K562 (cell line): ENCODE measurements around the gene SGCG. TPM values are rescaled to one million over a fixed set of nuclear protein-coding genes. Genes with fewer than 3 reads are reported as not detected.

Experiments
- ATAC-seq: fragments of 200-7000 bp; cut with Tn5 transposase; 3 replicates; pipeline ENCODE4 v1.9.1; 2020; ENCODE audit warnings: moderate library complexity
- BruUV-seq: library from RNA; stranded (reverse); fragments of 400-500 nt; replicated peaks from 2 replicates; lab custom pipeline; 2021; lab: Mats Ljungman, UMichigan
- CTCF ChIA-PET: fragments of 300-600 bp; formaldehyde crosslinking; extraction: SDS; loops from one replicate; lab custom pipeline; 2021; ENCODE audit warnings: low intra/inter-chr PET ratio; lab: Yijun Ruan, JAX
- POLR2A ChIA-PET: fragments of 300-600, 350-650 bp; sonication (Branson Sonifier 250); formaldehyde crosslinking; extraction: SDS; loops from one replicate; lab custom pipeline; 2021; ENCODE audit warnings: antibody characterized with exemption, inconsistent platforms; lab: Yijun Ruan, JAX
- DNase-seq, 4 experiments: peaks; one replicate each; pipeline versions ENCODE4 v3.0.0 to v3.0.0-alpha.2; 2011 to 2018; ENCODE audit warnings: low spot score in 3 of 4, mixed read lengths in 3 of 4; ENCODE audit errors: extremely low read depth in 1 of 4
- FAIRE-seq: peaks from 2 replicates; lab custom pipeline; 2011; peaks lifted over from hg19 to GRCh38; lab: Jason Lieb, UNC
- H2AFZ ChIP-seq: 2 replicates; pipeline ENCODE4 v1.6.0; 2011; ENCODE audit warnings: low read depth, low read length, control low read depth, inconsistent platforms
- H3K27ac ChIP-seq: fragments of 200-600 bp; 3 replicates; pipeline ENCODE4 v1.8.0; 2011; ENCODE audit warnings: low read depth, mild to moderate bottlenecking, control low read depth, inconsistent platforms, low read length, moderate library complexity, mixed read lengths; ENCODE audit errors: extremely low read depth
- H3K27me3 ChIP-seq, 2 experiments: fragments of 300-600 bp in 1 of 2; 2 replicates in 1 of 2; 3 replicates in 1 of 2; pipeline versions ENCODE4 v1.6.0 to v1.8.0; 2011; ENCODE audit warnings: inconsistent platforms in 2 of 2, low read length in 2 of 2, mild to moderate bottlenecking in 1 of 2, mixed read lengths in 1 of 2, moderate library complexity in 1 of 2; ENCODE audit not compliant: control insufficient read depth in 2 of 2, insufficient read depth in 2 of 2
- H3K36me3 ChIP-seq: fragments of 300-600 bp; 3 replicates; pipeline ENCODE4 v1.8.0; 2011; ENCODE audit warnings: mild to moderate bottlenecking, low read length, inconsistent platforms; ENCODE audit not compliant: control insufficient read depth, insufficient read depth
- H3K4me1 ChIP-seq, 2 experiments: fragments of 200-600 bp in 1 of 2; replicated peaks in 1 of 2; 2 replicates in 1 of 2; 3 replicates in 1 of 2; pipeline versions ENCODE4 v1.5.1 to v1.8.0; 2011; ENCODE audit warnings: inconsistent platforms in 2 of 2, low read length in 2 of 2, mild to moderate bottlenecking in 1 of 2, mixed read lengths in 1 of 2, moderate library complexity in 1 of 2; ENCODE audit not compliant: control insufficient read depth in 2 of 2, insufficient read depth in 2 of 2
- H3K4me2 ChIP-seq: 2 replicates; pipeline ENCODE4 v1.6.1; 2011; ENCODE audit warnings: low read length, control low read depth, inconsistent platforms, mixed read lengths; ENCODE audit not compliant: insufficient read depth
- H3K4me3 ChIP-seq: fragments of 200-600 bp; sonication (generic), shearing (Covaris generic); 2 replicates; pipeline ENCODE4 v1.5.1; 2016; ENCODE audit warnings: control low read depth, inconsistent platforms
- H3K79me2 ChIP-seq: fragments of 200-600 bp; 3 replicates; pipeline ENCODE4 v1.8.0; 2011; ENCODE audit warnings: low read length, inconsistent platforms; ENCODE audit not compliant: control insufficient read depth, insufficient read depth
- H3K9ac ChIP-seq, 2 experiments: 2 replicates each; pipeline versions ENCODE4 v1.6.0 to v1.6.1; 2011; ENCODE audit warnings: low read depth in 2 of 2, low read length in 2 of 2, control low read depth in 1 of 2, inconsistent platforms in 1 of 2, mild to moderate bottlenecking in 1 of 2, mixed read lengths in 1 of 2; ENCODE audit not compliant: insufficient read depth in 1 of 2
- H3K9me1 ChIP-seq: one replicate; pipeline ENCODE4 v1.6.0; 2011; ENCODE audit warnings: inconsistent platforms, mild to moderate bottlenecking, low read length, moderate library complexity; ENCODE audit not compliant: control insufficient read depth, insufficient read depth
- H3K9me3 ChIP-seq: replicated peaks from 2 replicates; pipeline ENCODE4 v1.5.1; 2011; ENCODE audit warnings: low read depth, low read length, inconsistent platforms; ENCODE audit not compliant: control insufficient read depth, insufficient read depth
- H4K20me1 ChIP-seq: replicated peaks from 2 replicates; pipeline ENCODE4 v1.6.1; 2011; ENCODE audit warnings: low read length, inconsistent platforms, mixed read lengths; ENCODE audit not compliant: control insufficient read depth, insufficient read depth
- MAFF ChIP-seq: IDR thresholded peaks from 2 replicates; pipeline ENCODE4 v1.6.1; 2012; ENCODE audit warnings: low read length, improper control_type of control experiment
- POU5F1 ChIP-seq: fragments of 150-350 bp; IDR thresholded peaks from 2 replicates; pipeline ENCODE4 v1.6.1; 2014; ENCODE audit warnings: borderline replicate concordance, low read length, low read depth, mild to moderate bottlenecking; ENCODE audit not compliant: partially characterized antibody
- RBM39 ChIP-seq: fragments of 200-400 bp; formaldehyde crosslinking; optimal IDR thresholded peaks from 2 replicates; pipeline ENCODE3; 2018; ENCODE audit warnings: low read depth, low read length
- SAFB ChIP-seq: fragments of 200-400 bp; formaldehyde crosslinking; IDR thresholded peaks from 2 replicates; pipeline ENCODE4 v1.6.1; 2017; ENCODE audit warnings: low read depth, low read length, borderline replicate concordance
- SRSF3 ChIP-seq: fragments of 200-400 bp; formaldehyde crosslinking; IDR thresholded peaks from 2 replicates; pipeline ENCODE4 v1.6.1; 2016; ENCODE audit warnings: mild to moderate bottlenecking, low read length, moderate library complexity; ENCODE audit not compliant: insufficient read depth
- ZFP1 ChIP-seq: fragments of 450-650 bp; formaldehyde crosslinking; IDR thresholded peaks from 2 replicates; pipeline ENCODE4 v1.4.0; 2020; ENCODE audit warnings: mild to moderate bottlenecking, mixed read lengths
- in situ Hi-C: fragments of 300-500 bp; cut with MboI; formaldehyde crosslinking; loops from 4 replicates; pipeline ENCODE4 v1.15.0; 2018; ENCODE audit warnings: inconsistent platforms, mixed read lengths
- intact Hi-C: fragments of 100-400 bp; cut with micrococcal nuclease; formaldehyde crosslinking; loops from 2 replicates; pipeline ENCODE4 v1.14.2; 2022
- polyA plus RNA-seq, 8 experiments: library from polyadenylated mRNA; depleted of rRNA in 4 of 8; stranded (reverse) in 5 of 8; unstranded in 3 of 8; fragments of >200 nt; fragmentation: Nextera tagmentation in 2 of 8; fragmentation: Illumina TruSeq in 1 of 8; extraction: Ambion mirVana in 2 of 8; extraction: Trizol in 1 of 8; gene quantifications; 2 replicates each; pipeline versions ENCODE4 v1.2.1 to v1.2.3, GENCODE V29; 2011 to 2014; ENCODE audit warnings: inconsistent platforms in 1 of 8, missing spikeins in 1 of 8
- total RNA-seq, 7 experiments: library from RNA; depleted of rRNA in 6 of 7; stranded (reverse); fragments of >200 nt in 6 of 7; fragmentation: Illumina TruSeq in 2 of 7; extraction: Trizol in 2 of 7; gene quantifications; 2 replicates each; pipeline versions ENCODE4 v1.2.1 to v1.2.3, GENCODE V29; 2011 to 2021; ENCODE audit warnings: low replicate concordance in 1 of 7
- TF ChIP-seq, protein P1 (sequence below), 2 experiments: IDR thresholded peaks in 1 of 2; conservative IDR thresholded peaks in 1 of 2; 2 replicates each; pipeline ENCODE4 v1.6.1; 2016; ENCODE audit warnings: low read depth in 2 of 2, mild to moderate bottlenecking in 1 of 2, missing compliant biosample characterization in 1 of 2, missing genetic modification characterization in 1 of 2, moderate library complexity in 1 of 2
- TF ChIP-seq, protein P2 (sequence below): sonication (generic); formaldehyde crosslinking; IDR thresholded peaks from 2 replicates; pipeline ENCODE4 v1.8.0; 2023; ENCODE audit warnings: missing genetic modification reagents, mild to moderate bottlenecking, borderline replicate concordance

SGCG gene
- total and polyA plus RNA-seq, 9 of the 15 experiments (the other 6 are each of a cell fraction or from before 2014, with no cell fraction given), result 0.04 to 0.44 (median 0.34) TPM

DNA sequence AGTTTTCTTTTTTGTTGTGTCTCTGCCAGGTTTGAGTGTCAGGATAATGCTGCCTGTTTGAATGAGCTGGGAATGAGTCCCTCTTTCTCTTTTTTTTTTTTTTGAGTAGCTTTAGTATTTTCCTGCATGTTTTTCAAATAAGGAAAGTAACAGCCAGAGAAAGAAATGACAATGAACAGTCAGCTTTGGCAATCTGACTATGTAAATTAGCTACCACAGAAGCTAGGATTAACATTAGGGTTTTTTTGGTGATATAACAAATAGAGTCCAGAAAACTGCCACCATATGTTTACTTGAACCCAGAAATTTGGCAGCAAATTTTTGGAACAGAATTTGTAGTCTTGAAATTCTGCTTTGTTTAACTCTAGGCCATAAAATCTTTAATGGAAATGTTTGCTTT is 50.5 kb downstream of the SGCG start:
- TF ChIP-seq POU5F1 (no peak), SRSF3 (no peak)
- TF ChIP-seq, all 486 proteins: peak for 0
- Histone ChIP-seq H3K4me3 (no peak overlapping the region), H3K36me3 (no peaks in the 10 kb centered on the region), H3K79me2 (no peaks in the 10 kb centered on the region), H3K4me1 (no peaks in the 10 kb centered on the region), H3K4me2 (no peak overlapping the region), H4K20me1 (no peaks in the 10 kb centered on the region), H3K9me1 (no peaks in the 10 kb centered on the region), H3K27ac (no peak overlapping the region), H3K27me3 (no peaks in the 10 kb centered on the region), H3K9ac (no peak overlapping the region), H3K9me3 (no peaks in the 10 kb centered on the region), H2AFZ (no peak overlapping the region)
- DNase-seq (no peak), FAIRE-seq (no peak), ATAC-seq (no peak)
- POLR2A ChIA-PET, result no interaction called here
- BruUV-seq, result no TSS peak
- in situ Hi-C loops (no loop called here), intact Hi-C loops (no loop called here)
- CTCF ChIA-PET, result no interaction called here

DNA sequence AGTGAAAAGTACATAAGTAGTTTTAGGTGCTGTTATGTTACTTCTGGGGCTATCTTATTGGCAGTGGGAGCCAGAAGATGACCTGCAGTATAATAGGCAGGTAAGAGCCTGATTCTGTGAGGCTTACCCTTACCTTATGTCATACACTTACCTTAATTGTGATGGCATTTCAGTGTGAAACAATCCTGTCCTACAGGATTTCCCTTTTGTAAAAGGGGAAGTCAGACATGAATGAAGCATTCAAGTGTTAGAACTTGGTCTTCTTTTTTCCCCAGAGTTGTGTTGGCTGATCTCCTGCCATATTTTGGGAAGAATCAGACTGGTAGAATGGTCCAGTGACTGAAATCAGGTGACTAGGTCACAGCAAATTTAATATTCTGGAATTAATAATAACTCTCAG is 55.2 kb downstream of the SGCG start:
- FAIRE-seq, result no peak
- H3K9ac ChIP-seq, result no peak overlapping the region
- H3K27me3 ChIP-seq, result no peaks in the 10 kb centered on the region
- no peak overlapping the region for H3K4me3 ChIP-seq
- no peaks in the 10 kb centered on the region for H3K9me3 ChIP-seq
- intact Hi-C loops (no loop called here), in situ Hi-C loops (no loop called here)
- DNase-seq, result no peak
- no peak overlapping the region for H3K4me2 ChIP-seq
- H3K79me2 ChIP-seq, result no peaks in the 10 kb centered on the region
- H4K20me1 ChIP-seq, result no peaks in the 10 kb centered on the region
- BruUV-seq, result no TSS peak
- CTCF ChIA-PET, result no interaction called here
- no peaks in the 10 kb centered on the region for H3K4me1 ChIP-seq
- no peak overlapping the region for H3K27ac ChIP-seq
- H2AFZ ChIP-seq, result no peak overlapping the region
- ATAC-seq, result no peak
- no peaks in the 10 kb centered on the region for H3K9me1 ChIP-seq
- no peaks in the 10 kb centered on the region for H3K36me3 ChIP-seq
- POLR2A ChIA-PET, result no interaction called here
- TF ChIP-seq MAFF (no peak), RBM39 (no peak), ZFP1 (CRISPR knock-in tag) (no peak), SAFB (no peak)
- TF ChIP-seq, protein P1, sequence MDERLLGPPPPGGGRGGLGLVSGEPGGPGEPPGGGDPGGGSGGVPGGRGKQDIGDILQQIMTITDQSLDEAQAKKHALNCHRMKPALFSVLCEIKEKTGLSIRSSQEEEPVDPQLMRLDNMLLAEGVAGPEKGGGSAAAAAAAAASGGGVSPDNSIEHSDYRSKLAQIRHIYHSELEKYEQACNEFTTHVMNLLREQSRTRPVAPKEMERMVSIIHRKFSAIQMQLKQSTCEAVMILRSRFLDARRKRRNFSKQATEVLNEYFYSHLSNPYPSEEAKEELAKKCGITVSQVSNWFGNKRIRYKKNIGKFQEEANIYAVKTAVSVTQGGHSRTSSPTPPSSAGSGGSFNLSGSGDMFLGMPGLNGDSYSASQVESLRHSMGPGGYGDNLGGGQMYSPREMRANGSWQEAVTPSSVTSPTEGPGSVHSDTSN (CRISPR knock-in tag; IDR thresholded peaks at IDR 0.05; ENCODE audit: low read depth), result no peak
- TF ChIP-seq, protein P1 (tag; conservative IDR thresholded peaks at IDR 0.05; ENCODE audit: low read depth), result no peak
- TF ChIP-seq, protein P2, sequence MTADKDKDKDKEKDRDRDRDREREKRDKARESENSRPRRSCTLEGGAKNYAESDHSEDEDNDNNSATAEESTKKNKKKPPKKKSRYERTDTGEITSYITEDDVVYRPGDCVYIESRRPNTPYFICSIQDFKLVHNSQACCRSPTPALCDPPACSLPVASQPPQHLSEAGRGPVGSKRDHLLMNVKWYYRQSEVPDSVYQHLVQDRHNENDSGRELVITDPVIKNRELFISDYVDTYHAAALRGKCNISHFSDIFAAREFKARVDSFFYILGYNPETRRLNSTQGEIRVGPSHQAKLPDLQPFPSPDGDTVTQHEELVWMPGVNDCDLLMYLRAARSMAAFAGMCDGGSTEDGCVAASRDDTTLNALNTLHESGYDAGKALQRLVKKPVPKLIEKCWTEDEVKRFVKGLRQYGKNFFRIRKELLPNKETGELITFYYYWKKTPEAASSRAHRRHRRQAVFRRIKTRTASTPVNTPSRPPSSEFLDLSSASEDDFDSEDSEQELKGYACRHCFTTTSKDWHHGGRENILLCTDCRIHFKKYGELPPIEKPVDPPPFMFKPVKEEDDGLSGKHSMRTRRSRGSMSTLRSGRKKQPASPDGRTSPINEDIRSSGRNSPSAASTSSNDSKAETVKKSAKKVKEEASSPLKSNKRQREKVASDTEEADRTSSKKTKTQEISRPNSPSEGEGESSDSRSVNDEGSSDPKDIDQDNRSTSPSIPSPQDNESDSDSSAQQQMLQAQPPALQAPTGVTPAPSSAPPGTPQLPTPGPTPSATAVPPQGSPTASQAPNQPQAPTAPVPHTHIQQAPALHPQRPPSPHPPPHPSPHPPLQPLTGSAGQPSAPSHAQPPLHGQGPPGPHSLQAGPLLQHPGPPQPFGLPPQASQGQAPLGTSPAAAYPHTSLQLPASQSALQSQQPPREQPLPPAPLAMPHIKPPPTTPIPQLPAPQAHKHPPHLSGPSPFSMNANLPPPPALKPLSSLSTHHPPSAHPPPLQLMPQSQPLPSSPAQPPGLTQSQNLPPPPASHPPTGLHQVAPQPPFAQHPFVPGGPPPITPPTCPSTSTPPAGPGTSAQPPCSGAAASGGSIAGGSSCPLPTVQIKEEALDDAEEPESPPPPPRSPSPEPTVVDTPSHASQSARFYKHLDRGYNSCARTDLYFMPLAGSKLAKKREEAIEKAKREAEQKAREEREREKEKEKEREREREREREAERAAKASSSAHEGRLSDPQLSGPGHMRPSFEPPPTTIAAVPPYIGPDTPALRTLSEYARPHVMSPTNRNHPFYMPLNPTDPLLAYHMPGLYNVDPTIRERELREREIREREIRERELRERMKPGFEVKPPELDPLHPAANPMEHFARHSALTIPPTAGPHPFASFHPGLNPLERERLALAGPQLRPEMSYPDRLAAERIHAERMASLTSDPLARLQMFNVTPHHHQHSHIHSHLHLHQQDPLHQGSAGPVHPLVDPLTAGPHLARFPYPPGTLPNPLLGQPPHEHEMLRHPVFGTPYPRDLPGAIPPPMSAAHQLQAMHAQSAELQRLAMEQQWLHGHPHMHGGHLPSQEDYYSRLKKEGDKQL (CRISPR knock-in tag), result no peak
